Endothelial cell of umbilical vein (primary cell): Measurements from ENCODE around the gene DPP6. TPM values are rescaled to one million over a fixed set of nuclear protein-coding genes. Genes with fewer than 3 reads are reported as not detected.

Experiments
- BruUV-seq: library from RNA; stranded (reverse); fragments of 400-500 nt; replicated peaks from 2 replicates; lab custom pipeline; 2021; lab: Mats Ljungman, UMichigan
- CTCF ChIA-PET: fragments of 300-600, 350-600 bp; sonication (Branson Sonifier 250); formaldehyde crosslinking; loops from one replicate; lab custom pipeline; 2021; ENCODE audit warnings: antibody characterized with exemption, inconsistent platforms; lab: Charles Lee
- POLR2A ChIA-PET: fragments of 300-600, 350-600 bp; sonication (Branson Sonifier 250); formaldehyde crosslinking; loops from one replicate; lab custom pipeline; 2021; ENCODE audit warnings: antibody characterized with exemption, inconsistent platforms; lab: Charles Lee
- DNase-seq: peaks from one replicate; pipeline ENCODE4 v3.0.0-alpha.2; 2011; ENCODE audit warnings: low read depth, low spot score
- FAIRE-seq: peaks from 2 replicates; lab custom pipeline; 2011; peaks lifted over from hg19 to GRCh38; lab: Jason Lieb, UNC
- H2AFZ ChIP-seq: 2 replicates; pipeline ENCODE4 v1.6.0; 2012; ENCODE audit warnings: low read depth, low read length, control low read depth, inconsistent platforms
- H3K27ac ChIP-seq: 2 replicates; pipeline ENCODE4 v1.5.1; 2011; ENCODE audit warnings: low read depth, mild to moderate bottlenecking, control low read depth, low read length, moderate library complexity; ENCODE audit not compliant: insufficient read depth
- H3K27me3 ChIP-seq, 2 experiments: 2 replicates each; pipeline versions ENCODE4 v1.6.0 to v1.6.1; 2011; ENCODE audit warnings: low read length in 2 of 2, mixed read lengths in 1 of 2; ENCODE audit not compliant: control insufficient read depth in 2 of 2, insufficient read depth in 2 of 2
- H3K36me3 ChIP-seq, 2 experiments: 2 replicates in 1 of 2; 3 replicates in 1 of 2; pipeline ENCODE4 v1.5.1; 2011; ENCODE audit warnings: low read length in 2 of 2, mild to moderate bottlenecking in 1 of 2, moderate library complexity in 1 of 2; ENCODE audit not compliant: control insufficient read depth in 2 of 2, insufficient read depth in 2 of 2; ENCODE audit errors: extremely low read depth in 1 of 2
- H3K4me1 ChIP-seq: 3 replicates; pipeline ENCODE4 v1.5.1; 2011; ENCODE audit warnings: mild to moderate bottlenecking, low read length; ENCODE audit not compliant: control insufficient read depth, insufficient read depth; ENCODE audit errors: extremely low read depth
- H3K4me2 ChIP-seq: 2 replicates; pipeline ENCODE4 v1.6.1; 2011; ENCODE audit warnings: low read length, control low read depth, mixed read lengths; ENCODE audit not compliant: insufficient read depth
- H3K4me3 ChIP-seq, 3 experiments: fragments of 200-600 bp in 1 of 3; sonication (generic), shearing (Covaris generic) in 1 of 3; replicated peaks in 1 of 3; 2 replicates each; pipeline ENCODE4 v1.5.1; 2011 to 2016; ENCODE audit warnings: control low read depth in 3 of 3, low read length in 3 of 3, mild to moderate bottlenecking in 2 of 3, inconsistent platforms in 1 of 3, low read depth in 1 of 3, moderate library complexity in 1 of 3; ENCODE audit not compliant: insufficient read depth in 1 of 3
- H3K79me2 ChIP-seq: 2 replicates; pipeline ENCODE4 v1.6.0; 2012; ENCODE audit warnings: low read length, inconsistent platforms; ENCODE audit not compliant: control insufficient read depth, insufficient read depth
- H3K9ac ChIP-seq: replicated peaks from 2 replicates; pipeline ENCODE3; 2011; ENCODE audit warnings: low read length, control low read depth; ENCODE audit not compliant: insufficient read depth; ENCODE audit errors: extremely low read depth
- H3K9me1 ChIP-seq: replicated peaks from 3 replicates; pipeline ENCODE4 v1.6.0; 2011; ENCODE audit warnings: mild to moderate bottlenecking, low read length; ENCODE audit not compliant: control insufficient read depth, insufficient read depth; ENCODE audit errors: extremely low read depth
- H3K9me3 ChIP-seq: replicated peaks from 2 replicates; pipeline ENCODE4 v1.5.1; 2012; ENCODE audit warnings: low read length, inconsistent platforms; ENCODE audit not compliant: control insufficient read depth, insufficient read depth
- H4K20me1 ChIP-seq: replicated peaks from 2 replicates; pipeline ENCODE3; 2011; ENCODE audit warnings: mild to moderate bottlenecking, low read length; ENCODE audit not compliant: control insufficient read depth, insufficient read depth; ENCODE audit errors: extremely low read depth
- CTCF ChIP-seq, 2 donors: IDR thresholded peaks; 1 replicate in 1 of 2; 2 replicates in 1 of 2; pipeline ENCODE4 v1.5.1; 2011; ENCODE audit warnings: low read length in 2 of 2, mild to moderate bottlenecking in 2 of 2, moderate library complexity in 2 of 2, control low read depth in 1 of 2, inconsistent platforms in 1 of 2, low read depth in 1 of 2; ENCODE audit not compliant: insufficient read depth in 1 of 2; ENCODE audit errors: extremely low read depth in 1 of 2
- EZH2 ChIP-seq: IDR thresholded peaks from 2 replicates; pipeline ENCODE4 v1.6.1; 2012; ENCODE audit warnings: borderline replicate concordance, low read depth, mild to moderate bottlenecking, moderate library complexity, low read length, inconsistent platforms; ENCODE audit not compliant: severe bottlenecking
- FOS ChIP-seq: IDR thresholded peaks from 2 replicates; pipeline ENCODE4 v1.6.1; 2011; ENCODE audit warnings: mild to moderate bottlenecking, low read length, moderate library complexity, borderline replicate concordance; ENCODE audit not compliant: insufficient read depth
- GATA2 ChIP-seq: IDR thresholded peaks from 2 replicates; pipeline ENCODE4 v1.7.0; 2011; ENCODE audit warnings: low read depth, mild to moderate bottlenecking, moderate library complexity, mixed read lengths, low read length; ENCODE audit not compliant: insufficient read length, insufficient read depth
- JUN ChIP-seq: IDR thresholded peaks from 2 replicates; pipeline ENCODE4 v1.6.1; 2011; ENCODE audit warnings: borderline replicate concordance, low read depth; ENCODE audit not compliant: insufficient read length, insufficient read depth
- MAX ChIP-seq: IDR thresholded peaks from 2 replicates; pipeline ENCODE4 v1.6.1; 2011; ENCODE audit not compliant: insufficient read depth, insufficient read length
- MYC ChIP-seq: IDR thresholded peaks from one replicate; pipeline ENCODE4 v1.6.1; 2011; ENCODE audit warnings: mild to moderate bottlenecking, low read depth, low read length
- POLR2A ChIP-seq: IDR thresholded peaks from 2 replicates; pipeline ENCODE4 v1.6.1; 2012; ENCODE audit warnings: low read depth, mild to moderate bottlenecking, control low read depth, low read length
- POLR2AphosphoS5 ChIP-seq: IDR thresholded peaks from 2 replicates; pipeline ENCODE4 v1.6.1; 2012; ENCODE audit warnings: low read depth, mild to moderate bottlenecking, control low read depth, low read length, moderate library complexity; ENCODE audit not compliant: insufficient read depth
- dilution Hi-C: fragments of 300-500 bp; cut with MboI; formaldehyde crosslinking; loops from one replicate; pipeline ENCODE4 v1.15.0; 2019; ENCODE audit warnings: low sequenced_read_pairs; ENCODE audit not compliant: extremely low pct_ligation_motif_present
- intact Hi-C: fragments of 100-400 bp; cut with micrococcal nuclease; formaldehyde crosslinking; loops from one replicate; pipeline ENCODE4 v1.10.0; 2022
- polyA plus RNA-seq, 4 experiments: library from polyadenylated mRNA; depleted of rRNA in 3 of 4; stranded (reverse) in 3 of 4; unstranded in 1 of 4; fragments of >200 nt; gene quantifications; 2 replicates each; pipeline versions ENCODE4 v1.2.1 to v1.2.3, GENCODE V29; 2011 to 2012; ENCODE audit warnings: missing spikeins in 1 of 4
- total RNA-seq: library from RNA; stranded (reverse); gene quantifications from 2 replicates; pipeline ENCODE4 v1.2.3, GENCODE V29; 2021

Gene DPP6
- total and polyA plus RNA-seq, 2 donors (not counting 3 experiments of a cell fraction or from before 2014, with no cell fraction given) = not detected

- no peak for FAIRE-seq
- H4K20me1 ChIP-seq = no peaks in the 10 kb centered on the region
These were observed 525.1 kb downstream of the DPP6 start for GRCh38 chr7:154577141-154577873.

More at GRCh38 chr7:154577141-154577873, 525.1 kb downstream of the DPP6 start:
- Histone ChIP-seq H3K27me3 (no peaks in the 10 kb centered on the region), H3K9me3 (peaks cover under 1% of the 10 kb centered on the region), H3K4me2 (no peak overlapping the region), H3K4me1 (no peaks in the 10 kb centered on the region), H3K79me2 (no peaks in the 10 kb centered on the region), H3K9me1 (no peaks in the 10 kb centered on the region), H3K9ac (no peak overlapping the region), H3K4me3 (no peak overlapping the region), H3K36me3 (no peaks in the 10 kb centered on the region), H2AFZ (no peak overlapping the region), H3K27ac (no peak overlapping the region)
- ChIA-PET CTCF (no interaction called here), POLR2A (no interaction called here)
- DNase-seq = no peak
- BruUV-seq = no TSS peak
- dilution Hi-C loops (no loop called here), intact Hi-C loops (no loop called here)
- TF ChIP-seq JUN (no peak), CTCF (IDR thresholded peaks at IDR 0.05; ENCODE audit: extremely low read depth in 1 of 2, insufficient read depth in 1 of 2, low read depth in 1 of 2, low read length in 2 of 2) (no peak), EZH2 (no peak), POLR2A (no peak), MAX (no peak), POLR2AphosphoS5 (no peak), MYC (no peak), FOS (no peak), GATA2 (no peak)
